Breast epithelium (tissue), 3 donors: ENCODE measurements around the gene STK17A.

Source experiments
- CTCF ChIP-seq, 3 donors: fragments of 450-650 bp; IDR thresholded peaks; one replicate each; pipeline ENCODE4 v1.5.1; 2016 to 2017; ENCODE audit warnings: antibody characterized with exemption in 3 of 3, mild to moderate bottlenecking in 3 of 3, moderate library complexity in 3 of 3
- POLR2A ChIP-seq: fragments of 450-650 bp; IDR thresholded peaks from one replicate; pipeline ENCODE4 v1.6.1; 2016; ENCODE audit warnings: antibody characterized with exemption, mild to moderate bottlenecking, moderate library complexity
- POLR2AphosphoS5 ChIP-seq, 3 donors: sonication (generic); formaldehyde crosslinking; IDR thresholded peaks; one replicate each; pipeline ENCODE4 v1.6.1; 2017; ENCODE audit warnings: antibody characterized with exemption in 3 of 3

GRCh38 chr7:43647673-43648472 is 65.0 kb downstream of the STK17A start:
- TF ChIP-seq CTCF (IDR thresholded peaks at IDR 0.05) = no peak
- TF ChIP-seq POLR2A = no peak
- TF ChIP-seq POLR2AphosphoS5 (IDR thresholded peaks at IDR 0.05) = peak; percentile 17 to 69 (median 45)
